Neural cell (in vitro differentiated cells): Measurements from ENCODE around the gene FRY.

Source experiments
- EP300 ChIP-seq: fragments of 450-650 bp; conservative IDR thresholded peaks from 2 replicates; pipeline ENCODE4 v1.6.1; 2014; ENCODE audit warnings: antibody characterized with exemption, mild to moderate bottlenecking, moderate library complexity; ENCODE audit not compliant: poor library complexity, severe bottlenecking
- EZH2 ChIP-seq: fragments of 200-600, 300-800 bp; shearing (Covaris generic), sonication (generic); IDR thresholded peaks from 2 replicates; pipeline ENCODE4 v1.6.1; 2014; ENCODE audit warnings: antibody characterized with exemption, low read length, borderline replicate concordance, mild to moderate bottlenecking; ENCODE audit not compliant: insufficient read depth, poor library complexity, severe bottlenecking
- POLR2AphosphoS5 ChIP-seq: IDR thresholded peaks from 2 replicates; pipeline ENCODE4 v1.6.1; 2012
- TAF1 ChIP-seq: IDR thresholded peaks from 2 replicates; pipeline ENCODE4 v1.6.1; 2012; ENCODE audit warnings: low read depth
- TF ChIP-seq, protein P1 (sequence below): fragments of 450-650 bp; IDR thresholded peaks from 2 replicates; pipeline ENCODE4 v1.5.1; 2014; ENCODE audit warnings: antibody characterized with exemption, mild to moderate bottlenecking, moderate library complexity; ENCODE audit not compliant: poor library complexity, severe bottlenecking

DNA sequence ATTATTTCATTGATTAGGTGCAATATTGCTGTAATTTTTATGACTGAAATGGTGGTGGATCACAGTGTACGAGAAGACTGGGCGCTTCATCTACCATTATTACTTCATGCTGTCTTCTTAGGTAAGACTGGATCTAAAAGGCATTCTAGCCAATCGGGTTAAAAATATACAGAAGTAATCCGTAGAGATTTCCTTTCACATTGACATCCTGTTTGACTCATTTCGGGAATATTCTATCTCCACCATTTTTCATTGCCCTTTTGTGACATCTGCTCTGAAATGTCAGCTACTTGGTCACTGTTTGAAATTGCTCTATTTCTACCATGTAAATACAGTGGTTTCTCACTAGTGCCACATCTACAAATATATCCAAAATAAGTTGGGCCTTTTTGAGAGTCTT, 193.3 kb downstream of the FRY start:
- TF ChIP-seq, protein P1, sequence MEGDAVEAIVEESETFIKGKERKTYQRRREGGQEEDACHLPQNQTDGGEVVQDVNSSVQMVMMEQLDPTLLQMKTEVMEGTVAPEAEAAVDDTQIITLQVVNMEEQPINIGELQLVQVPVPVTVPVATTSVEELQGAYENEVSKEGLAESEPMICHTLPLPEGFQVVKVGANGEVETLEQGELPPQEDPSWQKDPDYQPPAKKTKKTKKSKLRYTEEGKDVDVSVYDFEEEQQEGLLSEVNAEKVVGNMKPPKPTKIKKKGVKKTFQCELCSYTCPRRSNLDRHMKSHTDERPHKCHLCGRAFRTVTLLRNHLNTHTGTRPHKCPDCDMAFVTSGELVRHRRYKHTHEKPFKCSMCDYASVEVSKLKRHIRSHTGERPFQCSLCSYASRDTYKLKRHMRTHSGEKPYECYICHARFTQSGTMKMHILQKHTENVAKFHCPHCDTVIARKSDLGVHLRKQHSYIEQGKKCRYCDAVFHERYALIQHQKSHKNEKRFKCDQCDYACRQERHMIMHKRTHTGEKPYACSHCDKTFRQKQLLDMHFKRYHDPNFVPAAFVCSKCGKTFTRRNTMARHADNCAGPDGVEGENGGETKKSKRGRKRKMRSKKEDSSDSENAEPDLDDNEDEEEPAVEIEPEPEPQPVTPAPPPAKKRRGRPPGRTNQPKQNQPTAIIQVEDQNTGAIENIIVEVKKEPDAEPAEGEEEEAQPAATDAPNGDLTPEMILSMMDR = no peak
- TF ChIP-seq EZH2 (no peak), TAF1 (no peak), EP300 (no peak), POLR2AphosphoS5 (no peak)
